ENCODE measurements around the gene SLC6A18. TPM values are rescaled to one million over a fixed set of nuclear protein-coding genes. Genes with fewer than 3 reads are reported as not detected.

SLC6A18 gene
- total RNA-seq, 1 donor from 2014 or later: not detected

GRCh38 chr5:1210832-1211251 is 14.3 kb upstream of the SLC6A18 start:
- Mint-ChIP-seq H3K4me1 (ENCODE audit: low read depth, unreplicated experiment) (peaks cover 5% of the 10 kb centered on the region), H3K9me3 (ENCODE audit: unreplicated experiment) (peaks cover under 1% of the 10 kb centered on the region), H3K4me3 (ENCODE audit: unreplicated experiment) (no peak overlapping the region), H3K36me3 (ENCODE audit: low read depth, unreplicated experiment) (peaks cover 2% of the 10 kb centered on the region), H3K27me3 (ENCODE audit: low read depth, unreplicated experiment) (peaks cover 33% of the 10 kb centered on the region), H3K27ac (ENCODE audit: unreplicated experiment) (no peak overlapping the region)
- Histone ChIP-seq H3K27ac (ENCODE audit: low read depth, low read length) (no peak overlapping the region), H3K79me2 (ENCODE audit: insufficient read depth, low read length) (no peaks in the 10 kb centered on the region), H3K4me2 (ENCODE audit: low read length) (no peak overlapping the region), H3K4me1 (ENCODE audit: insufficient read depth, low read length) (no peaks in the 10 kb centered on the region), H3K9me3 (ENCODE audit: insufficient read depth, low read depth, low read length) (peaks cover 10% of the 10 kb centered on the region), H2AFZ (ENCODE audit: low read depth, low read length) (no peak overlapping the region), H3K4me3 (ENCODE audit: insufficient read depth, low read depth, low read length) (no peak overlapping the region), H3K36me3 (ENCODE audit: insufficient read depth, low read length) (no peaks in the 10 kb centered on the region), H3K27me3 (ENCODE audit: insufficient read depth, low read length) (no peaks in the 10 kb centered on the region), H4K20me1 (ENCODE audit: insufficient read depth, low read length) (no peaks in the 10 kb centered on the region), H3K9ac (ENCODE audit: low read length) (no peak overlapping the region)
- FAIRE-seq (no peak), DNase-seq (ENCODE audit: low read depth) (no peak)
- TF ChIP-seq EZH2 (IDR thresholded peaks at IDR 0.05; ENCODE audit: insufficient read depth, low read length) (no peak), CTCF (IDR thresholded peaks at IDR 0.05; ENCODE audit: insufficient read depth, low read depth, low read length) (no peak)

DNA sequence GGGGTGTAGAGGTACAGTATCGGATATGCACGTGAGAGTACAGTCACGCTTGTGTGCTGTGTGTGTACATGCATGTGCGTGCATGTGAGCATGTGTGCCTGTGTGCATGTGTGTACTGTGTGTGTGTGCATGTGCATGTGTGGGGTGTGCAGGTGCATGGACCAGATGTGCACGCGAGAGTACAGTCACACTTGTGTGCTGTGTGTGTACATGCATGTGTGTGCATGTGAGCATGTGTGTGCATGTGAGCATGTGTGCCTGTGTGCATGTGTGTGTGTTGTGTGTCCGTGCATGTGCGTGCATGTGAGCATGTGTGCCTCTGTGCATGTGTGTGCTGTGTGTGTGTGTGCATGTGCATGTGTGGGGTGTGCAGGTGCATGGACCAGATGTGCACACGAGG is 13.5 kb upstream of the SLC6A18 start:
- TF ChIP-seq CTCF (IDR thresholded peaks at IDR 0.05; ENCODE audit: insufficient read depth, low read depth, low read length) (no peak), EZH2 (IDR thresholded peaks at IDR 0.05; ENCODE audit: insufficient read depth, low read length) (no peak)
- Mint-ChIP-seq H3K4me3 (ENCODE audit: unreplicated experiment) (no peak overlapping the region), H3K36me3 (ENCODE audit: low read depth, unreplicated experiment) (peaks cover 3% of the 10 kb centered on the region), H3K9me3 (ENCODE audit: unreplicated experiment) (peaks cover 3% of the 10 kb centered on the region), H3K27me3 (ENCODE audit: low read depth, unreplicated experiment) (peaks cover 30% of the 10 kb centered on the region), H3K4me1 (ENCODE audit: low read depth, unreplicated experiment) (peaks cover 5% of the 10 kb centered on the region), H3K27ac (ENCODE audit: unreplicated experiment) (no peak overlapping the region)
- no peak overlapping the region for H2AFZ ChIP-seq (ENCODE audit: low read depth, low read length)
- no peak overlapping the region for H3K4me2 ChIP-seq (ENCODE audit: low read length)
- DNase-seq (ENCODE audit: low read depth): no peak
- no peak overlapping the region for H3K27ac ChIP-seq (ENCODE audit: low read depth, low read length)
- FAIRE-seq: no peak
- H4K20me1 ChIP-seq (ENCODE audit: insufficient read depth, low read length): no peaks in the 10 kb centered on the region
- H3K9ac ChIP-seq (ENCODE audit: low read length): no peak overlapping the region
- no peaks in the 10 kb centered on the region for H3K36me3 ChIP-seq (ENCODE audit: insufficient read depth, low read length)
- H3K4me1 ChIP-seq (ENCODE audit: insufficient read depth, low read length): no peaks in the 10 kb centered on the region
- H3K27me3 ChIP-seq (ENCODE audit: insufficient read depth, low read length): no peaks in the 10 kb centered on the region
- H3K9me3 ChIP-seq (ENCODE audit: insufficient read depth, low read depth, low read length): peaks cover 11% of the 10 kb centered on the region
- no peaks in the 10 kb centered on the region for H3K79me2 ChIP-seq (ENCODE audit: insufficient read depth, low read length)
- no peak overlapping the region for H3K4me3 ChIP-seq (ENCODE audit: insufficient read depth, low read depth, low read length)

- H3K27me3 Mint-ChIP-seq (ENCODE audit: low read depth, unreplicated experiment): peaks cover 29% of the 10 kb centered on the region
- DNase-seq (ENCODE audit: low read depth) (no peak), FAIRE-seq (no peak)
- Histone ChIP-seq H3K79me2 (ENCODE audit: insufficient read depth, low read length) (no peaks in the 10 kb centered on the region), H3K4me1 (ENCODE audit: insufficient read depth, low read length) (no peaks in the 10 kb centered on the region), H3K9ac (ENCODE audit: low read length) (no peak overlapping the region), H3K4me2 (ENCODE audit: low read length) (no peak overlapping the region), H2AFZ (ENCODE audit: low read depth, low read length) (no peak overlapping the region), H3K27me3 (ENCODE audit: insufficient read depth, low read length) (no peaks in the 10 kb centered on the region), H3K4me3 (ENCODE audit: insufficient read depth, low read depth, low read length) (no peak overlapping the region), H4K20me1 (ENCODE audit: insufficient read depth, low read length) (no peaks in the 10 kb centered on the region), H3K27ac (ENCODE audit: low read depth, low read length) (no peak overlapping the region), H3K36me3 (ENCODE audit: insufficient read depth, low read length) (no peaks in the 10 kb centered on the region), H3K9me3 (ENCODE audit: insufficient read depth, low read depth, low read length) (peaks cover 11% of the 10 kb centered on the region)
- peaks cover 3% of the 10 kb centered on the region for H3K36me3 Mint-ChIP-seq (ENCODE audit: low read depth, unreplicated experiment)
- peaks cover 5% of the 10 kb centered on the region for H3K4me1 Mint-ChIP-seq (ENCODE audit: low read depth, unreplicated experiment)
- no peak for TF ChIP-seq EZH2 (IDR thresholded peaks at IDR 0.05; ENCODE audit: insufficient read depth, low read length)
- no peak for TF ChIP-seq CTCF (IDR thresholded peaks at IDR 0.05; ENCODE audit: insufficient read depth, low read depth, low read length)
- peaks cover 3% of the 10 kb centered on the region for H3K9me3 Mint-ChIP-seq (ENCODE audit: unreplicated experiment)
- no peak overlapping the region for H3K4me3 Mint-ChIP-seq (ENCODE audit: unreplicated experiment)
- H3K27ac Mint-ChIP-seq (ENCODE audit: unreplicated experiment): no peak overlapping the region
Measured at GRCh38 chr5:1212271-1212670, 12.9 kb upstream of the SLC6A18 start.
